ENCODE results near the gene TSPO.

Gene TSPO

GRCh38 chr22:43126501-43127165 lies 24.7 kb upstream of the TSPO start:
- peak; percentile 71 for DNase-seq (ENCODE audit: low read depth)
- TF ChIP-seq, protein P1, sequence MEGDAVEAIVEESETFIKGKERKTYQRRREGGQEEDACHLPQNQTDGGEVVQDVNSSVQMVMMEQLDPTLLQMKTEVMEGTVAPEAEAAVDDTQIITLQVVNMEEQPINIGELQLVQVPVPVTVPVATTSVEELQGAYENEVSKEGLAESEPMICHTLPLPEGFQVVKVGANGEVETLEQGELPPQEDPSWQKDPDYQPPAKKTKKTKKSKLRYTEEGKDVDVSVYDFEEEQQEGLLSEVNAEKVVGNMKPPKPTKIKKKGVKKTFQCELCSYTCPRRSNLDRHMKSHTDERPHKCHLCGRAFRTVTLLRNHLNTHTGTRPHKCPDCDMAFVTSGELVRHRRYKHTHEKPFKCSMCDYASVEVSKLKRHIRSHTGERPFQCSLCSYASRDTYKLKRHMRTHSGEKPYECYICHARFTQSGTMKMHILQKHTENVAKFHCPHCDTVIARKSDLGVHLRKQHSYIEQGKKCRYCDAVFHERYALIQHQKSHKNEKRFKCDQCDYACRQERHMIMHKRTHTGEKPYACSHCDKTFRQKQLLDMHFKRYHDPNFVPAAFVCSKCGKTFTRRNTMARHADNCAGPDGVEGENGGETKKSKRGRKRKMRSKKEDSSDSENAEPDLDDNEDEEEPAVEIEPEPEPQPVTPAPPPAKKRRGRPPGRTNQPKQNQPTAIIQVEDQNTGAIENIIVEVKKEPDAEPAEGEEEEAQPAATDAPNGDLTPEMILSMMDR (conservative IDR thresholded peaks at IDR 0.05; ENCODE audit: low read length): no peak
- H3K4me3 ChIP-seq (ENCODE audit: low read length): no peak overlapping the region

- no peak for DNase-seq (ENCODE audit: low read depth)
- TF ChIP-seq, protein P1 (conservative IDR thresholded peaks at IDR 0.05; ENCODE audit: low read length): no peak
Measured at GRCh38 chr22:43127166-43127908, 24.0 kb upstream of the TSPO start.

DNA sequence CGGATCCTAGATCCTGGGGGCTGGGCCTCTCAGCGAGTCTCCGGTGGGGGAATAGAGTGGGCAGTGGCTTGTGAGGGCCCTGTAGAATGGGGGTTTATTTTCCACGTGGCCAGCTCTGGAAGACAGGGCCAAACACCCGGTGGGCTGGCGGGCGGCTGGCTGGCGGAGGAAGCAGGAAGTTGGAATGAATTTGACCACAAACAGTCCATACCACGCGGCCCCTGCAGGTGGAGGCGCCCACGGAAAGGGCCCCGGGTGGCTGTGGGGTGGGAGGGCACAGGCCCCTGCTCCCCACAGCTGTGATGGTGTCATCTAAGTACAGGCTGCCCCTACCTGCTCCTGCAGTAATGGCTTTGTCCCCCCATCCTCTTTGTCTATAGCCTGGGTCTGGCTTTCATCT lies 23.2 kb upstream of the TSPO start:
- H3K4me3 ChIP-seq (ENCODE audit: low read length): no peak overlapping the region
- TF ChIP-seq, protein P1 (conservative IDR thresholded peaks at IDR 0.05; ENCODE audit: low read length): no peak
- DNase-seq (ENCODE audit: low read depth): no peak

More at GRCh38 chr22:43127166-43127908, 24.0 kb upstream of the TSPO start:
- no peak overlapping the region for H3K4me3 ChIP-seq (ENCODE audit: low read length)

DNA sequence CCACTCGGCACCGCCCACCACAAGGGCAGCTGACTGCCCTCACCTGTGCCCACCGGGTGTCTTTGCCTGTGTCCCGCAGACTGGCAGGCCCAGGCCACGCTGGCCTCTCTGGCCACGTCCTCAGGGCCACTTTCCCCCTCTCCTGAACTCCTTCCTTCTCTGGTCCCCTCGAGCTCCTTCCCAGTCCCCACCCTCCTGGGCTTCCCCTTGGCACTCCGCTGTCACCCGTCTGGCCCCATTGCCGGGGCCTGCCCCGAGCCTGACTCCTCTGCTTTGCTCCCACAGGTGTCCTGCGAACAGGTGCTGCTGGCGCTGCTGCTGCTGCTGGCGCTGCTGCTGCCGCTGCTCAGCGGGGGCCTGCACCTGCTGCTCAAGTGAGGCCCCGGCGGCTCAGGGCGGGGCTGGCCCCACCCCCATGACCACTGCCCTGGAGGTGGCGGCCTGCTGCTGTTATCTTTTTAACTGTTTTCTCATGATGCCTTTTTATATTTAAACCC lies 22.4 kb upstream of the TSPO start:
- DNase-seq (ENCODE audit: low read depth): no peak
- TF ChIP-seq, protein P1 (conservative IDR thresholded peaks at IDR 0.05; ENCODE audit: low read length): no peak
- H3K4me3 ChIP-seq (ENCODE audit: low read length): no peak overlapping the region

DNA sequence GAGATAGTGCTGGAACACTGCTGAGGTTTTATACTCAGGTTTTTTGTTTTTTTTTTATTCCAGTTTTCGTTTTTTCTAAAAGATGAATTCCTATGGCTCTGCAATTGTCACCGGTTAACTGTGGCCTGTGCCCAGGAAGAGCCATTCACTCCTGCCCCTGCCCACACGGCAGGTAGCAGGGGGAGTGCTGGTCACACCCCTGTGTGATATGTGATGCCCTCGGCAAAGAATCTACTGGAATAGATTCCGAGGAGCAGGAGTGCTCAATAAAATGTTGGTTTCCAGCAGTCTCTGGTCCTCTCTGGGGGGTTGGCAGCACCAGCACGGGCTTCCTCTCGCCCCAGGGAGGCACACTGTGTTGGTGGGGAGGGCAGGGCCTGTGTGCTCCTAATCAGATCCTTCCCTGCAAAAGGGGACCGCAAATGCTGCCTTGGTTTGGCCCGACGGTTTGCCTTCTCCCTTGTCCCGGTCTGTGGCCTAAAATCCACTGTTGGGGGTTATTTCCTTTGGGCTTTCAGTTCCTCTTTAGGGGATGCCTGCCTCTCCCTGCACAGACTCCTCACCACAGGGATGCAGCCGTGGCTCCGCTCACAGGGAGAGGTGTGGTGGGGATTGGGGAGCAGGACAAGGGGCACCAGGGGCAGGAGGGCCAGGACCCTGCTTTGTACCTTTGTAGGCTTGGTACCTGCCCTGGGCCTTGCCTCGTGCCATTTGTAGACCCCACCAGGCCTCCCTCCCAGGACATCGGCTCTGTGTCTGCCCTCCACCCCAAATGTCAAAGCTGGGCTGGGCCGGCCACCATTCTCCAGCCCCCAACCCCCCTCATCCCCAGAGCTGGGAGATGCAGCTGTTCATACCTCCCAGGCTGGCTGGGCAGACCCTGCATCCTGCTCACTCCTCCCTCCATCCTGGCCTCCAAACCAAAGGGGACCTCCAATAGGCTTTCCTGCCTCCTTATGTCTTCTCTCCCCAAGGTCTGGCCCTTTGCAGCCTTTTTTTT lies 21.6 kb upstream of the TSPO start:
- no peak overlapping the region for H3K4me3 ChIP-seq (ENCODE audit: low read length)
- TF ChIP-seq, protein P1 (conservative IDR thresholded peaks at IDR 0.05; ENCODE audit: low read length): no peak
- no peak for DNase-seq (ENCODE audit: low read depth)

DNA sequence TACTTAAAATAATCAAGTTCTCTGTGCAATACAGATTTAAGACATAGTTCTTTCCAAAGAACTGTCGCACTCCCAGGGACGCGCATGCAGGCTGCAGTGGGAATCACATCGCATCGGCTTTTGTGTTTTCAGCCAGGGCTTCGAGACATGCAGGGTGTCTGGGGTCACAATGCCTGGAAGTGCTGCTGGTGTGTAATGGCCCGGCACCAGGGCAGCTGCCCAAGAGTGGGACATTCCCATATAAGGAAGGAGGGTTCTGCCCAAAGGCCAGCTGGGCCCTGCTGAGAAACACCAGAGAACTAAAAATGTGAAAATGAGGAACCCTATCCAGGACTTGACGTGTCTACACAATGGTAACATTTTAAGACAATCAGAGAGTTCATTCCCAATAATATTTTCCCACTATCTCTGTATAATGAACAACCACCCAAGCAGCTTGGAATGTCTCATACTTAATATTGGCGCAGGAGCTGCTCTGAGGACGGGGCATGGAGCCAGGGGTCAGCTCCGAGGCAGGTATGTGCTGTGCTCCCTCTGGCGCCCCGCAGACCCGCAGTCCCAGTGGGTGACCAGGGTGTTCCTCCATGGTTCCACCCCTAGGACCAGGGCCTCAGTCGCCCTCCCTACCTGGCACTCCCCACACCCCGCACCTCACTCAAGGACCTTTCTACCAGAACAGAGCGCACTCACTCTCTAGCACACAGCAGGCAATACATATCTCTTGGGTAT lies 19.4 kb upstream of the TSPO start:
- H3K4me3 ChIP-seq (ENCODE audit: low read length): no peak overlapping the region
- no peak for DNase-seq (ENCODE audit: low read depth)
- TF ChIP-seq, protein P1 (conservative IDR thresholded peaks at IDR 0.05; ENCODE audit: low read length): no peak
